Neuronal stem cell (in vitro differentiated cells): ENCODE measurements around the gene AATF.

Source experiments
- DNase-seq: peaks from one replicate; pipeline ENCODE4 v3.0.0-alpha.2; 2013; ENCODE audit warnings: low spot score
- H2AFZ ChIP-seq: one replicate; pipeline ENCODE4 v1.6.1; 2013; ENCODE audit warnings: mild to moderate bottlenecking, low read length, inconsistent platforms
- H2AK5ac ChIP-seq: 2 replicates; pipeline ENCODE4 v1.6.1; 2013; ENCODE audit warnings: low read depth, mild to moderate bottlenecking, inconsistent platforms, low read length, moderate library complexity, mixed read lengths
- H2BK120ac ChIP-seq: 2 replicates; pipeline ENCODE4 v1.6.1; 2013; ENCODE audit warnings: low read depth, mild to moderate bottlenecking, inconsistent platforms, low read length, moderate library complexity, mixed read lengths
- H2BK12ac ChIP-seq: one replicate; pipeline ENCODE4 v1.6.1; 2013; ENCODE audit warnings: low read length, inconsistent platforms
- H2BK15ac ChIP-seq: 2 replicates; pipeline ENCODE4 v1.6.1; 2013; ENCODE audit warnings: mild to moderate bottlenecking, low read length, inconsistent platforms, mixed read lengths
- H2BK5ac ChIP-seq: one replicate; pipeline ENCODE4 v1.6.1; 2013; ENCODE audit warnings: inconsistent platforms, mild to moderate bottlenecking, low read length, moderate library complexity
- H3K14ac ChIP-seq: one replicate; pipeline ENCODE4 v1.6.1; 2013; ENCODE audit warnings: low read length, inconsistent platforms
- H3K18ac ChIP-seq: 2 replicates; pipeline ENCODE4 v1.6.1; 2013; ENCODE audit warnings: low read length, inconsistent platforms
- H3K23ac ChIP-seq: 2 replicates; pipeline ENCODE4 v1.6.1; 2013; ENCODE audit warnings: low read depth, mild to moderate bottlenecking, mixed read lengths, low read length, inconsistent platforms; ENCODE audit not compliant: poor library complexity
- H3K27ac ChIP-seq: replicated peaks from 3 replicates; pipeline ENCODE4 v1.5.1; 2013; ENCODE audit warnings: low read length, inconsistent platforms
- H3K27me3 ChIP-seq, 3 experiments: 2 replicates each; pipeline ENCODE4 v1.6.1; 2013; ENCODE audit warnings: low read length in 3 of 3, mild to moderate bottlenecking in 2 of 3, inconsistent platforms in 1 of 3, low read depth in 1 of 3, mixed read lengths in 1 of 3, moderate library complexity in 1 of 3; ENCODE audit not compliant: control insufficient read depth in 3 of 3, insufficient read depth in 3 of 3
- H3K36me3 ChIP-seq, 2 donors: replicated peaks in 1 of 2; 2 replicates each; pipeline ENCODE4 v1.6.1; 2013; ENCODE audit warnings: low read length in 2 of 2; ENCODE audit not compliant: control insufficient read depth in 2 of 2, insufficient read depth in 2 of 2
- H3K4ac ChIP-seq: 2 replicates; pipeline ENCODE4 v1.6.1; 2013; ENCODE audit warnings: inconsistent platforms, mild to moderate bottlenecking, low read length, moderate library complexity
- H3K4me1 ChIP-seq, 2 donors: 1 replicate in 1 of 2; 2 replicates in 1 of 2; pipeline ENCODE4 v1.6.1; 2013; ENCODE audit warnings: low read length in 2 of 2, low read depth in 1 of 2; ENCODE audit not compliant: control insufficient read depth in 2 of 2, insufficient read depth in 1 of 2
- H3K4me2 ChIP-seq: one replicate; pipeline ENCODE4 v1.6.1; 2013; ENCODE audit warnings: mild to moderate bottlenecking, low read length, inconsistent platforms; ENCODE audit not compliant: insufficient read depth, poor library complexity, severe bottlenecking
- H3K4me3 ChIP-seq, 2 donors: 2 replicates each; pipeline ENCODE4 v1.5.1; 2013; ENCODE audit warnings: low read length in 2 of 2, mild to moderate bottlenecking in 2 of 2, inconsistent platforms in 1 of 2, moderate library complexity in 1 of 2
- H3K79me1 ChIP-seq: one replicate; pipeline ENCODE4 v1.6.1; 2013; ENCODE audit warnings: low read depth, mild to moderate bottlenecking, inconsistent platforms, low read length, moderate library complexity
- H3K9ac ChIP-seq: one replicate; pipeline ENCODE4 v1.6.1; 2013; ENCODE audit warnings: mild to moderate bottlenecking, low read depth, low read length, inconsistent platforms; ENCODE audit not compliant: poor library complexity
- H3K9me3 ChIP-seq, 2 donors: replicated peaks in 1 of 2; 2 replicates each; pipeline versions ENCODE3 to v1.6.1; 2013; ENCODE audit warnings: low read length in 2 of 2, mild to moderate bottlenecking in 2 of 2, inconsistent platforms in 1 of 2, low read depth in 1 of 2, mixed read lengths in 1 of 2, moderate library complexity in 1 of 2; ENCODE audit not compliant: control insufficient read depth in 2 of 2, insufficient read depth in 1 of 2
- H4K8ac ChIP-seq: one replicate; pipeline ENCODE4 v1.6.1; 2013; ENCODE audit warnings: low read depth, mild to moderate bottlenecking, inconsistent platforms, low read length, moderate library complexity
- H4K91ac ChIP-seq: one replicate; pipeline ENCODE4 v1.6.1; 2013; ENCODE audit warnings: low read length, low read depth, mild to moderate bottlenecking, inconsistent platforms; ENCODE audit not compliant: poor library complexity
- WGBS, 2 donors: extraction: QIAGEN DNeasy Blood & Tissue Kit; methylation state at CpG; one replicate each; pipeline ENCODE4 v1.1.7; 2013; ENCODE audit warnings: missing lambda C conversion rate in 2 of 2, mixed read lengths in 1 of 2; ENCODE audit not compliant: insufficient read length in 2 of 2, insufficient replicate concordance in 1 of 2; ENCODE audit errors: extremely low coverage in 2 of 2; 5-methylcytosine and 5-hydroxymethylcytosine counted together

Gene AATF

GRCh38 chr17:37047631-37048104 lies 98.9 kb downstream of the AATF start:
- H3K14ac ChIP-seq, result no peak overlapping the region
- no peak overlapping the region for H3K23ac ChIP-seq
- WGBS, 2 donors, result no CpG with 5 or more reads among the region's 9 CpGs
- H2BK12ac ChIP-seq, result no peak overlapping the region
- H3K4me1 ChIP-seq, result peaks cover 21 to 30% of the 10 kb centered on the region in 2 donors
- no peak overlapping the region for H2AK5ac ChIP-seq
- peak; percentile 82 for DNase-seq
- H4K8ac ChIP-seq, result no peak overlapping the region
- no peak overlapping the region for H3K9ac ChIP-seq
- no peaks in the 10 kb centered on the region for H3K9me3 ChIP-seq
- no peak overlapping the region for H3K4me3 ChIP-seq
- H2AFZ ChIP-seq, result no peak overlapping the region
- H2BK120ac ChIP-seq, result no peak overlapping the region
- H3K4ac ChIP-seq, result no peak overlapping the region
- H2BK15ac ChIP-seq, result no peak overlapping the region
- H2BK5ac ChIP-seq, result no peak overlapping the region
- no peak overlapping the region for H3K18ac ChIP-seq
- H3K4me2 ChIP-seq, result no peak overlapping the region
- no peak overlapping the region for H3K27ac ChIP-seq
- H4K91ac ChIP-seq, result no peak overlapping the region
- H3K79me1 ChIP-seq, result no peaks in the 10 kb centered on the region
- peaks cover 2 to 4% of the 10 kb centered on the region in 2 donors for H3K36me3 ChIP-seq
- no peaks in the 10 kb centered on the region for H3K27me3 ChIP-seq

- H3K9me3 ChIP-seq, result no peaks in the 10 kb centered on the region
- no peak overlapping the region for H2BK15ac ChIP-seq
- H2AK5ac ChIP-seq, result no peak overlapping the region
- no peak overlapping the region for H3K27ac ChIP-seq
- H3K4ac ChIP-seq, result no peak overlapping the region
- no peak for DNase-seq
- no peak overlapping the region for H3K4me2 ChIP-seq
- no peak overlapping the region for H2BK5ac ChIP-seq
- no peak overlapping the region for H3K18ac ChIP-seq
- no peak overlapping the region for H3K9ac ChIP-seq
- H4K91ac ChIP-seq, result no peak overlapping the region
- no peak overlapping the region for H3K14ac ChIP-seq
- no peaks in the 10 kb centered on the region for H3K79me1 ChIP-seq
- H2AFZ ChIP-seq, result no peak overlapping the region
- WGBS, 2 donors, result no CpG with 5 or more reads among the region's 5 CpGs
- no peak overlapping the region for H3K4me3 ChIP-seq
- H3K23ac ChIP-seq, result no peak overlapping the region
- H4K8ac ChIP-seq, result no peak overlapping the region
- no peak overlapping the region for H2BK120ac ChIP-seq
- H3K36me3 ChIP-seq, result peaks cover 2 to 6% of the 10 kb centered on the region in 2 donors
- H2BK12ac ChIP-seq, result no peak overlapping the region
- H3K27me3 ChIP-seq, result no peaks in the 10 kb centered on the region
- H3K4me1 ChIP-seq, result peaks cover 18 to 24% of the 10 kb centered on the region in 2 donors
Measured at GRCh38 chr17:37048811-37049210, 100.1 kb downstream of the AATF start.

GRCh38 chr17:37050920-37051319 lies 102.2 kb downstream of the AATF start:
- no CpG with 5 or more reads among the region's 5 CpGs for WGBS, 2 donors
- H2BK15ac ChIP-seq, result no peak overlapping the region
- H4K91ac ChIP-seq, result no peak overlapping the region
- H3K9ac ChIP-seq, result no peak overlapping the region
- no peak overlapping the region for H2AK5ac ChIP-seq
- H3K23ac ChIP-seq, result no peak overlapping the region
- H3K4me2 ChIP-seq, result no peak overlapping the region
- H3K14ac ChIP-seq, result no peak overlapping the region
- H3K27ac ChIP-seq, result no peak overlapping the region
- H3K36me3 ChIP-seq, result peaks cover 6 to 12% of the 10 kb centered on the region in 2 donors
- no peaks in the 10 kb centered on the region for H3K27me3 ChIP-seq
- H4K8ac ChIP-seq, result no peak overlapping the region
- H2BK12ac ChIP-seq, result no peak overlapping the region
- H2BK120ac ChIP-seq, result no peak overlapping the region
- peaks cover 0 to 2% of the 10 kb centered on the region in 2 donors for H3K9me3 ChIP-seq
- peaks cover 16 to 18% of the 10 kb centered on the region in 2 donors for H3K4me1 ChIP-seq
- no peak overlapping the region for H2AFZ ChIP-seq
- no peak overlapping the region for H3K4me3 ChIP-seq
- no peak overlapping the region for H2BK5ac ChIP-seq
- no peak overlapping the region for H3K4ac ChIP-seq
- DNase-seq, result no peak
- H3K18ac ChIP-seq, result no peak overlapping the region
- H3K79me1 ChIP-seq, result no peaks in the 10 kb centered on the region

- H3K14ac ChIP-seq, result no peak overlapping the region
- H3K4me3 ChIP-seq, result no peak overlapping the region
- H3K18ac ChIP-seq, result no peak overlapping the region
- H4K8ac ChIP-seq, result no peak overlapping the region
- H2BK120ac ChIP-seq, result no peak overlapping the region
- no peak overlapping the region for H2AK5ac ChIP-seq
- H3K27me3 ChIP-seq, result no peaks in the 10 kb centered on the region
- H3K9ac ChIP-seq, result no peak overlapping the region
- no peak for DNase-seq
- no peak overlapping the region for H3K4me2 ChIP-seq
- peaks cover 0 to 2% of the 10 kb centered on the region in 2 donors for H3K9me3 ChIP-seq
- no peak overlapping the region for H3K27ac ChIP-seq
- peaks cover 6 to 14% of the 10 kb centered on the region in 2 donors for H3K36me3 ChIP-seq
- H2BK5ac ChIP-seq, result no peak overlapping the region
- no CpG with 5 or more reads among the region's 5 CpGs for WGBS, 2 donors
- H2BK12ac ChIP-seq, result no peak overlapping the region
- no peak overlapping the region for H2AFZ ChIP-seq
- H2BK15ac ChIP-seq, result no peak overlapping the region
- H3K23ac ChIP-seq, result no peak overlapping the region
- no peak overlapping the region for H3K4ac ChIP-seq
- H4K91ac ChIP-seq, result no peak overlapping the region
- no peaks in the 10 kb centered on the region for H3K79me1 ChIP-seq
- H3K4me1 ChIP-seq, result peaks cover 11 to 16% of the 10 kb centered on the region in 2 donors
Measured at GRCh38 chr17:37051381-37051780, 102.6 kb downstream of the AATF start.
